ENCODE data around the gene SHB. TPM values are rescaled to one million over a fixed set of nuclear protein-coding genes. Genes with fewer than 3 reads are reported as not detected.

SHB gene
- total RNA-seq, 1 donor from 2014 or later = 0.61 TPM

DNA sequence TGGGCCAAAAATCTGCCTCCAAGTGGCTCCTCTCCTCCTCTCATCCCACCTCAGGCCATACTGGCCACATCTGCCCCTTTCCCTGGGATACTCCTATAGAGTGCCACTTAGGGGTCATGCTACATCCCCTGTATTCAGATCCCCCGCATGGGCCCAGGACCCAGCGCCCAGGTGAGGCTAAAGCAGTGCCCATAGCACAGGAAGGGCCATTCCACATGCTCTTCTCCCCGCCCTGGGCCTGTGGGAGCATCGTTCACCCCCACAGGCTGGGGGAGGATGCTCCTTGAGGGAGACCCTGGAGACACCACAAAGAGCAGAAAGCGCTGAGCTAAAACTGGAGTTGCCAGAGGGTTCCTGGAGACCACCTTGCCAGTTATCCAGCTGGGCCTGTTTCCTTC, 112.6 kb downstream of the SHB start:
- intact Hi-C loops (cut with micrococcal nuclease) = no loop called here

DNA sequence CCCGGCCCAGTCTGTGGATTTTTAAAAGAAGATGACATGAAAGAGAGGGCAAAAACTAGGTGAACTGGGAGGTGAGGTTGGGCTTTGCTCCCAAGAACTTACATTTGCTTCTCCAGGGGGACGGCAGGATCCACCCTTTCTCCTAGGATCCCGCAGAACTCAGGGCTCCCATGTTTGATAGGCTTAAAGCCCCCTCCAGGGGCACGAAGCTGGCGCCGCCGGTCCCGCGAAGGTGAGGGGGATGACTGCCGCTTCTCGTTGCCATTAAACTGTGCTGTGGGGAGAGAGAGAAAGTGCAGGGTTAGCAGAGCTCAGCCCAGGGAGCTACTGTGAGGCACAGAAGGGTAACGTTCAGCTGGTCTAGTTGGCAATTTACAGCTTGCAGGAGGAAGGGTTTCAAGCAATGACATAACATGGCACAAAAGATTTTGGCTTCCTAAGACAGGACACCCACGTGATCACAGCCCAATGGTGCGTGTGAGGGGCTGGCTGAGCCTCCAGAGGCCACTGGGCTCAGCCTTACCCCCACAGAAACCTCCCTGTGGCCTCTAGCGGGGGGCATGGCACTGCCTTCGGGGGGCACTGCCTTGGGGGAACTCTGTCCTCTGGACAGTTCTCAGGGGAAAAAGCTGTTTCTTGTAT, 113.1 kb downstream of the SHB start:
- intact Hi-C loops (cut with micrococcal nuclease) = no loop called here

DNA sequence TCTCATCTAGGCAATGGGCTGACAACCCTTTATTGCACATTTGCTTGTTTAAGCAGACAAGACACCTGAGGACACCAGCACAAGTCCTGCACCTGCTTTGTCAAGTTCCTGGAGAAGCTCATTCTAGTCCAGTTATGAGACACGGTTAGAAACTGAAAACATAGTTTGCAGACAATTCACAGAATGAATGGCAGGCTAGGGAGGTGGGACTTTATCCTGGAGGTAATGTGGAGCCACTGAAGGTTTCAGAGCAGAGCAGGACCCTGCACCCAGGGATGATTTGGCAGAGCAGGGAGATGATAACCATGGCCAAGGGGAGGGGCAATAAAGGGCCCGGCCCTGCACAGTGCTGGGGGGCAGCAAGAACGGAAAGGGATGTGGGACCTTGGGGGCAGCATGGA, 114.4 kb downstream of the SHB start:
- intact Hi-C loops (cut with micrococcal nuclease) = no loop called here

DNA sequence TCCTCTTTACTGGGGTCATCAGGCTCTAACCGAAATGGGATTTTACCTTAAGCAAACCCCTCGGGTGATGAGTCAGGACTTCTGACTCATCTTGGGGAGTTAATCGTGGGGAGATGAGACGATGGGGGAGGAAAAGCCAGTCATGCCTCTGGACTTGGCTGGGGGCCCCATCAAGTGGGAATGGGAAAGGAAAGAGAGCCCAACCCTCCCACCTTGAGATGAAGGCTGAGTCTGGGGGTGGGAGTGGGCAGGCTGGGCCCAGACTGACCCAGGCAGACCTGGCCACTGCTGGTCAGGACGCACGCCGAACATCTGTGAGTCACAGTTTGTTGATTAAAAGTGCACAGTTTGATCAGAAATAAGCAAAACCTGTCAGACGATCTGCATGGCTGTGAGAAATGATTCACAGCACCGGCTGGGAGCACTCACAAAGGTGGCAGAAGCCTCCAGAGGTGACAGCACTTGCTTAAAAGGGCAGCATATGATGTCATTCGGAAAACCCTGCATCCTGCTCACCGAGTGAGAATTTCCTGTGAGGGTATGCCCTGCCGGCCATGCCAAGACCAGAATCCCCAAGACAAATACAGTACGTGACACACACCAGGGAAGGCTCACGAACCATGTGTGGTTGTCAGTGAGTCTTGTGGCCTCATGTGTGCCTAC, 115.1 kb downstream of the SHB start:
- intact Hi-C loops (cut with micrococcal nuclease) = no loop called here

DNA sequence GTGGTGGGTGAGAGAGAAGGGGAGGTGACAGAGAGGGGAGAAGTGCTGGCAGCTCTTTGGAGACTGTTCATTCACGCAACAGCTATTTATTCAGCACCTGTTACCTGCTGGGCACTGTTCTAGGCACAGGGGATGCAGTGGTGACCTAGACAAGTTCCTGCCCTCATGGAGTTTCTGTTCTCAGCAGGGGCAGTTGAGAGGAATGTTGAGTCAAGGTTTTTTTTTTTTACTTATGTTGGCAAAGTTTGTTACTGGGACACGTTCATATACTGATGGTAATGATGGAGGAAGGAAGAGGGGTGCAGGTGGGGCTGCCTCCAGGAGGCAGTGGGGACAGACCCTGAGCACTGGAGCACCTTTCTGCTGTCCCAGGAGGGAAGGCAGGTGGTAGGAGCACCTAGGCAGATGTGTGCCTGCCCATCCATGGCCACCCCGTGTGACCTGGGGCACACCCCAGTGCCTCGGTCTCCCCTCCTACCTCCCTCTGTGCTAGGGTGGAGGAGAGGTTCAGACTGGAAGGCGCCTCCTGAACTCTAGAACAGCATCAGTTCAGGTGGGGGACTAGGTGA, 115.7 kb downstream of the SHB start:
- intact Hi-C loops (cut with micrococcal nuclease) = no loop called here

DNA sequence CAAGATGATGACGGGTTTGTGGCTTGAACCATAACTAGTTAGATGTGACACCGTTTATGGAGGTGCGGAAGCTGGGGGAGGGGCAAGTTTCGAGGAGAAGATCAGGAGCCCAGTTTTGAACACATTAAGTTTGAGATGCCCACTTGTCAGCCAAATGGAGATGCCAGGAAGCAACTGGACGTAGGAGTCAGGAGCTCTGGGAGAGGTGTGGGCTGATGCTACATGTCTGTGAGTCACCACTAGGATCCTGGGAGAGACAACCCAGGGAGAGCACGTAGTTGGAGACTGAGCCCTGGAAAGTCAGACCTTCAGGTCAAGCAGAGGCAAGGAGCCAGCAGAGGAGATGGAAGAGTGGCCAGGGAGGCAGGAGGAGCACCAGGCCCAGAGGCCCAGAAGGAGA, 116.3 kb downstream of the SHB start:
- intact Hi-C loops (cut with micrococcal nuclease) = no loop called here

DNA sequence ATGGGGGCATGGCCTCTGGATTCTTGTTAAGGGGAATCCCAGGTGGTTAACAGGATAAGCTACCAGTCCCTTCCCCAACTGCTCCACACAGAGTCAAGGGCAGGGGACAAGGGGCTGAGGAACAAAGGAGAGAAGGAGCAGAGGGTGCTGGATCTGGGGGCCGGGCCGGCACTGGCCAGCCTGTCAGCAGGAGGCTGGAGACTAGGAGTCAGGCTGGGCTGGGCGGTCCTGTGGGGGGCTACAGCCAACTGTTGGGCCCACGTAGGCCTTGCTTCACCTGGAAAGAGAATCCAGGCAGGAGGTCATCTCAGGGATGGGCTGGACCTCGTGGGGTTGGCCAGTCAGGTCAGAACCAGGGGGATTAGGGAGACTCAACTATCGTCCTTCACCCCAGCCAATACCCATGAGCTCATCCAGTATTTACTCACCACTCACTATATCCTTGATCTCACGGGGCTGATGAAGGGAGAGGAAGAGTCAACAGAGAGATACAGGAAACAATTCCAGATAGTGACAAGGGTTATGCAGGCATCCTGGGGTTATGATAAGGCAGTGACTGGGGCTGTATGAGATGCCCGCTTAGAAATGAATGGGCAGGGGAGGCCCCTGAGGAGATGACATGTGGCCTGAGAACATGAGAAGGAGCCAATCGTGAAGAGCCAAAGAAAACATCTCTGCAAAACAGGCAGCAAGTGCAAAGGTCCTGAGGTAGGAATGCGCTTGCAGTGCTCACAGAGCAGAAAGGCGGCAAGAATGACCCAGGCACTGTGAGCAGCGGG, 117.2 kb downstream of the SHB start:
- intact Hi-C loops (cut with micrococcal nuclease) = no loop called here

DNA sequence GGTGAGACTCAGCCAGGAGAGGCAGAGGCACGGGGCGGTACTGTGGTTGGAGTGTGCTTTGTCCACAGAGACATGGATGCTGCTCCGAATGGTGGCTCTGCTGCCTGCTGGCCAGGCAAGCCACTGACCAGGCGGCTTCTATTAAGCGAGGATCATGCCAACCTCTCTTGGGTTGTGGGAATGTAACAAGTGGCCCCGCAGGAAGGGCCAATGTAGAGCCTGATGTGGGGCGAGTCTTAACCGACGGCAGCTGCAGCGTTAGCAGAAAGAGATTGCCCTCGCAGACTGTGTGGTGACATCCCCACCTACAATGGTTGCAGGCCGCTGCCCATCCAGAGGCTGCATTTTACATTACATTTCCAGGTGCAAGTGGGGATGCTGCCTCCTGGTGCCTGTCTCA, 118.5 kb downstream of the SHB start:
- intact Hi-C loops (cut with micrococcal nuclease) = no loop called here

DNA sequence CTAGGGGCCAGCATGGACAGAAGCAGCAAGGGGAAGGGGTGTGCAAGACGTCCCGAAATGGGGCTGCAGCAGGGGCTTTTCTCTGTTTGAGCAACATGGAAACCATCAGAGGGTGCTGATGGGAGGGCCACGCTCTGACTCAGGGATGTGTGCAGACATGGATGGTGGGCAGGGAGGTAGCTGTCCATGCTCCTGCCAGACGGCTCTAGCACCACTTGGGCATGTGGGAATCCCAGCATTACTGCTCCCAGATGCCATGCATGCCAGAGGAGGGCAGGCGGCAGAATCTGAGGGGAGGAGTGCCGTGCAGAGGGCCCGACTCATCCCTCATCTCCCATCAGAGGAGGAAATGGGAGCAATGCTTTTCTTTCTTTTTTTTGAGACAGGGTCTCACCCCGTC, 119.5 kb downstream of the SHB start:
- intact Hi-C loops (cut with micrococcal nuclease) = no loop called here

DNA sequence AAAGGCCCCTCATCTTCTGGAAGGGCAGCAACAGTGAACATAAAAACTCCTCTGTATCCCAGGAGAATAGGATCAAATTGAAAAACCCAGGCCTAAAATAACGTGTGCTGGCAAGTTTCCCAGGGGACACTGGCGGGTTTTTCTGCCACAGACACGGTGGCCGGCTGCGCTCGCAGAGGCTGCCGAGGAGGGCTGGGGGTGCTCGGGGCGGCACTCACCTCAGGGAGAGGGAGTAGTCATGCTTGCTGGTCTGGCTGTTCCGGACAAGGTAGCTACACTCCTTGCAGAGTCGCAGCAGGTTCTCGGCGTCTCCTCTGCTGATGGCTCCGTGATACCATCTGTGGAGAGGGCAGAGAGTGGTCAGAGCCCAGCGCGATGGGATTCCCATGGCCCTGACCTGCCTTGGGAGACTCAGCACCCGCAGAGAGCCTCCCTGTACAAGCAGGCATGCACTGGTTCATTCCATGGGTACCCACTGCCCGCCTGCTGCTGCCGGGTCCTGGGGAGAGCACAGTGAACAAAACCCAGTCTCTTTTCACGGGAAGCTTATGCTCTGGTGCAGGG, 120.5 kb downstream of the SHB start:
- intact Hi-C loops (cut with micrococcal nuclease) = no loop called here

DNA sequence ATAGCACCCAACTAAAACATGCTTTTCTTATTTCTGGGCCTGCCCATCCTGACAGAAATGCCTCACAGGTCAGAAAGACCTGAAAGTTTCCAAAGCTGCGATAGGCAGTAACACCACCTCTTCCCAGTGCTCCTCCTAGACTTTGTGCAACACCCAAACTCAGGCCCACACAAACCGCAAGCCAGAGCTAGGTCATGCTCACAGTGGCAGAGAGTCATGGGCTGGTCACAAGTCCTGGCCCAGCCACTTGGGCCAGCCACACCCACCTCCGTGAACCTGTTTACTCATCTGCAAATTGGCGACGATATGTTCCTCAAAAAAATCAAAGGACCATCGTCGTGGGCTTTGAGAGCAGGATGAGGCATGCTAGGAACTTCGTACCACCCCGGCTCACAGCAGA, 121.0 kb downstream of the SHB start:
- intact Hi-C loops (cut with micrococcal nuclease) = no loop called here

DNA sequence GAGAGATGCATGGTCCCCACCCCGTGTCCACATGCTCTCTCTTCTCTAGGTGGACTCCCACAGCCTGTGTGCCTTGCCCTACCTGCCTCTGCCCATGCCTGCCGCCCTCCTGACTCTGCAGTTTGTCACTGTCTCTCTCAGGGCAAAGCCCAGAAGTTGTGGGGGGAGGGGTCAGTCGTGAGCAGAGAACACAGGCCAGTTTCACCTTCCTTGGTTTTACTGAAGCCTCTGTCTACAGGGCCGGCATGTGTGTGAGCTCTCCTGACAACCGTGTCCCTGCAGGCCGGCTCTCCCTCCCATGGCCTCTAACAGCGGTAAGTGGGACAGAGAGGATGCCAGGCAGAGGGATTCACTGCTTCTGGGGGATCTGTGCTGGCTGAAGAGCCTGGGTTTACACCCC, 121.6 kb downstream of the SHB start:
- intact Hi-C loops (cut with micrococcal nuclease) = no loop called here

DNA sequence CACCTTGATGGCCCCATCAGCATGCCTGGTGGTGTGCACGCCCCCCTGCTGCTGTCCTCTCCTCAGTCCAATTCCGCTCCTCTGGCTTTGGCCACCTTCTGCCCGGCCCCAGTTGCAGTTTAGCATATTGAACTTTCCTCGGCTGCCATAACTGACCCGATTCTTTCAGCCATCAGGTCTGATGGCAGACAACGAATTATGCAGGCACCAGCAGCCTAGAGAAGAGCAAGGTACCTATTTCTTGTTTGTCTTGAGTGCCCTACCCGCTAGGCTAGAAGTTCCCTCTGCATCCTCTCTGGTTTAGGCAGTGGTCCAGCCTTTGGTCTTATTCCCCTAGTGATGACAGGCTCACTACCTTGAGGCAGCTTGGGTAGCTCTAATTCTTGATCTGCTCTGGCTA, 122.1 kb downstream of the SHB start:
- intact Hi-C loops (cut with micrococcal nuclease) = no loop called here

DNA sequence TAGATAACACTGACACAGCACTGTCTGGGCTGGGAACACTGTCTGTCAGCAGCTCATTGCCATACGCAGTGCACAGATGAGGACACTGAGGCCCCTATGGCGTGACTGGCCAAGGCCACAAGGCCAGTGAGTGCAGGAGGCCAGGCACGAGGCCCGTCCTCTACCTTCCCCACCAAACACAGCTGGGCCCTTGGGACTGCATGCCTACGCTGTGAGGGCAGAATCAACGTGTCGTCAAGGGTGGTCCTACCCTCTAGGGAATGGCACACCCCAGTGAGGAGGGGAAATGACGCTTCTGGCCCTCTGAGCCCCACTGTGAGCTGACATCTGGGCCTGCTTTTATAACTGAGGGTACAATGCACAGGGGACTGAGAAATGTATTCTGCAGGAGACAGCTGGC, 123.0 kb downstream of the SHB start:
- intact Hi-C loops (cut with micrococcal nuclease) = no loop called here

DNA sequence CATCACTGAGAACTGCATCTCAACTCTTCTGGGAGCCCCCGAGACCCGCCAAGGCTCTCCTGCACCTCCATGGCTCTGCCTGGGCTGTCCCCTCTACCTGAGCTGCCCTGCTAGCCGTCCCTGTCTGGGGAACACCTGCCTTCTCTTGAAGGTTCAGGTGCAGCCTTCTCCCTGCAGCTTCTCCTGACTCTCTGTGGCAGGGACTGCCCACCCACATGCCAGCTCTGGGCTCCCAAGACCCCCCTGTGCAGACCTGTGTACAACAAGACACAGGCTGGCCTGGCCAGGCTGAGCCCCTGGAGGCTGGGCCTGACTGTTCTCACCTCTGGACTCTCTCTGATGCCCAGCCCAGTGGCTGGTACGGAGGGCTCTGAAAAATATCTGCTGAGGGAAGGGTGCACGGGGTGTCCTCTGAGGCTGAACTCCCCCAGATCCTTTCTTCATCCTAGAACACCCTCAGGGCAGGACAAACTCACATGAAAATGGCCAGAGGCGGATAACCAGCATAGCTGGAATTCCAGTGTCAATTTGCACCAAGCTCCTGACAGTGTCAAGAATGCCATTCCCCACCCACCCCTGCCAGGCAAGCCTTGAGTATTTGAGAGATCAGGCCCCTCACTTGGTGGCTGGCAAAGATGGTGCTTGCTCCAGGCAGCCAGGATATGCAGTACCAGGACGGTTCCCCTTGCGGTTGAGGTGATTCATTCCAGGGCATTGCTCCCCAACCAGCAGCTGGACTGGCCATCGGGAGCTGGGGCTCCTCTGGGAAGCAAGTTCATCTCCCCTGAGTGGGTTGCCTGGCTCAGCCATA, 124.2 kb downstream of the SHB start:
- intact Hi-C loops (cut with micrococcal nuclease) = no loop called here

DNA sequence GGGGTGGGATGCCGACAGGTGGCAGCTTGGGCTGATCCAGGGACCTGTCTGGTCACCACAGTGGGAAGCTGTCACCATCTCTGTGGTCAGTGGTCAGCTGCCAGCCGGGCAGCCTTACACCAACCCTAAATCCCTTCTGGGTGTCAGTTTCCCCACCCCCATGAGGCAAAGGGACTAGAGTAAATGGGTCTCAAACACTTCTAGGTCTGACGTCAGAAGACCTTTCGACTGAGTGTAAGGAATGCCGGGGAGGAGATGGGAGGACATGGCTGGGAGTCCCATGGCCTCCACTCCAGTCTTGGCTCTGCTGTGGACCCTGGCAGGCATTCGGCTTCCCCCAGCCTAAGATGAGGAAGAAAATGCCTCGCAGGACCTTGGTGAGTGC, 124.8 kb downstream of the SHB start:
- intact Hi-C loops (cut with micrococcal nuclease) = no loop called here

DNA sequence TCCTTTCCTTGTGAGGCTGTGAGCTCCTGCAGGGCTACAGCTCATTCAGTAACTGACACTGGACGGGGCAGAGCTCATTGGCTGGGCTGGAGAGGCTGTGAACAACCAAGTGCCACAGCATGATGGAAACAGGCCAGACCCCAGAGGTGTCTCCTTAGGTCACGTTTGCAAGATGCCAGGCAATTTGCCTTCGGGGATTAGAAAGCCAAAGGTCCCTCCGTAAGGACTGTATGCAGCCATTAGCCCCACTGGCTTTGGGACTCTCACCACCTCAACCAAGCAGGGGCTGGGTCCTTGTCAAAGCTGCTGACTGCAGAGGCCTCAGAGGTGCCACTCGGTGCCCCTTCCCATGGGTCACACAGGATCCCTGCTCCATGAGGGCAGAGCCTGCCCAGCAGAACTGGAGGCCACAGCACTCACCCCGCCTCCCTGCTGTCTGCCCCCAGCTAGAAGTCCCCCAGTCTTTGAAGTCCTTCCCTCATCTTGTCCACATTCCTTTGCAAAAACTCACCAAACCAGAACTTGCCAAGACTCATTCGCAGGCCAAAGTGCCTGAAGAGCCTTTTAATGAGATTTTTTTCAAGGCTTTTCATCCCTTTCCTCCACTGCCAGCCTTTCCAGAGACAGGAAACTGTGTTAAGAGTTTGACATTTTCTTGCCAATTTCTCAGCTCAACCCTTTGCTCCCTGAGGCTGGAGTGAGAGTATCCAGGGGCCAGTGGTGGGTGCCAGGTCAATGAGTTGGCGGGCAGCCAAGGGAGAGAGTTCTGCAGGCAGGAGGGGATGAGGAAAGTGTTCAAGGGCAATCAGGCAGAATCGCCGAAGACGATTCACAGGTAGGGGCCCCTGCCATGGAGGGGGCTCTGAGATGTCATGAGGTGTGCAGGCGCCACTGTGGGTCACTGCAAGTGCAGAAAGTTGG, 125.4 kb downstream of the SHB start:
- intact Hi-C loops (cut with micrococcal nuclease) = no loop called here

DNA sequence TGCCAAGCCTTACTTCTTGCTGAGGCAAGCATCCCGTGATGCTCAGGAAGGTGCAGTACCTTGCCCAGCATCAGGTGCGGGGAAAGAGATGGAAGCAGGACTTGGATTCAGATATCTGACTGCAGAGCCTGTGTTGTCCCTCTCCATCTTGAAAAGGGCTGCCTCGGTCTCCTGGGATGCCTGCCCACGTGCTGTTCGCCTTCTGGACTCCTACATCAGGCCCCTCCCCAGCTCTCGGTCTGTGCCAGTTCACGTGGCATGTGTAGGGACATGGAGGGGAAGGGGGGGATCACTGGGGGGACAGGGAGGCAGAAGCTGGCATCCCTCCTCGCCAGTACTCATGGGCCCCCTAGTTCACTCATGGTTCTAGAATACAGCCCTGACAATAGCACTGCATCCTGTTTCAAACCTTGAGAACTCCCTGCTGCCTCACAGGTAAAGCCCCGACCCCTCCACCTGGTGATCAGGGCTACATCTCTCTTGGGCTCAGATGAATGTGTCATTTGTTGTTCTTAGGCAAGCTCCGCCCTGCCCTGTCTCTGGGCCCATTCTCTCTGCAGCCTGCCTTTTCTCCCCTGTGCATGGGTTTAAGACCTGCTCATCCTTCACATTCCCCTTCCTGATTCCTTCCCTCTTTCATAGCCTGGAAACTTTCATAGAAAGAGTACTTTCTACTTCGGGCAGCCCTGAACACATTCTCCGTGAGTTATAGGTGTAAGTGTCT, 126.2 kb downstream of the SHB start:
- intact Hi-C loops (cut with micrococcal nuclease) = no loop called here

DNA sequence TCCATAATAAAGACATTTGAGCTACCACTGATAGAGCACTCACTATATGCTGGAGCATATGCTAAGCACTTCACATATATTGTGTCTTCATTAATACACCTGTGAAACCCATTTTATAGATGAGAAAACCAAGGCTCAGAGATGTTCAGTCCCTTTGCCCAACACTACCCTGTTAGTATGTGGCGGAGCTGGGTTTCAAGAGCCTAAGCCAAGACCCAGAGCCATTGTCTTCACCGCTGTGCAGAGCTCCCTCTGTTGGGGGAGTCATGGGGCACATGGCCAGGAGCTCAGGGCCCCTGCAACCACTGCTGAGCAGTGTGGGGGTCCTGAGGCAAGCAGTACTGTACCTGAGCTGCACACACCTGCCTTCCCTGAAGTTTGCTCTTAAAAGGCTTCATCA, 127.8 kb downstream of the SHB start:
- intact Hi-C loops (cut with micrococcal nuclease) = no loop called here
